ENCODE results near the gene IL36G.

The IL36G gene

GRCh38 chr2:113018509-113018908 is 40.7 kb downstream of the IL36G start:
- no peak for DNase-seq (ENCODE audit: low read depth)

- DNase-seq (ENCODE audit: low read depth): no peak
Observed at GRCh38 chr2:113021312-113021711, 43.5 kb downstream of the IL36G start.

GRCh38 chr2:113024764-113025163 is 47.0 kb downstream of the IL36G start:
- DNase-seq (ENCODE audit: low read depth): no peak

GRCh38 chr2:113025737-113026136 is 47.9 kb downstream of the IL36G start:
- DNase-seq (ENCODE audit: low read depth): no peak

- DNase-seq (ENCODE audit: low read depth): no peak
Observed at GRCh38 chr2:113027691-113028090, 49.9 kb downstream of the IL36G start.

- DNase-seq (ENCODE audit: low read depth): no peak
Observed at GRCh38 chr2:113028112-113028511, 50.3 kb downstream of the IL36G start.

GRCh38 chr2:113032737-113033136 is 54.9 kb downstream of the IL36G start:
- no peak for DNase-seq (ENCODE audit: low read depth)

- DNase-seq (ENCODE audit: low read depth): no peak
Observed at GRCh38 chr2:113034016-113034415, 56.2 kb downstream of the IL36G start.

Data from activated T-cell treated with anti-CD3 and anti-CD28 coated beads for 24 hours (primary cell).